Immature natural killer cell (primary cell): ENCODE measurements around the gene REN. TPM values are rescaled to one million over a fixed set of nuclear protein-coding genes. Genes with fewer than 3 reads are reported as not detected.
A peak's percentile ranks its signal among the peaks of the same experiment; 100 is the strongest.

Experiments used
- DNase-seq, 3 donors: peaks; one replicate each; pipeline ENCODE4 v3.0.0; 2022; ENCODE audit warnings: mixed read lengths in 1 of 3
- H3K27ac Mint-ChIP-seq, 6 donors: one replicate each; pipeline ENCODE4 v1.8.0; 2020; ENCODE audit warnings: mixed read lengths in 6 of 6, mild to moderate bottlenecking in 5 of 6, inconsistent platforms in 4 of 6, moderate library complexity in 3 of 6
- H3K27me3 Mint-ChIP-seq, 3 donors: one replicate each; pipeline ENCODE4 v1.8.0; 2020 to 2021; ENCODE audit warnings: low read depth in 3 of 3, mild to moderate bottlenecking in 3 of 3, mixed read lengths in 3 of 3, moderate library complexity in 3 of 3, inconsistent platforms in 1 of 3
- H3K36me3 Mint-ChIP-seq, 3 donors: one replicate each; pipeline ENCODE4 v1.8.0; 2020; ENCODE audit warnings: mixed read lengths in 3 of 3, inconsistent platforms in 2 of 3, mild to moderate bottlenecking in 2 of 3
- H3K4me1 Mint-ChIP-seq, 2 donors: one replicate each; pipeline ENCODE4 v1.8.0; 2020; ENCODE audit warnings: inconsistent platforms in 2 of 2, mild to moderate bottlenecking in 2 of 2, mixed read lengths in 2 of 2, moderate library complexity in 1 of 2
- H3K4me3 Mint-ChIP-seq, 5 donors: one replicate each; pipeline ENCODE4 v1.8.0; 2020; ENCODE audit warnings: mild to moderate bottlenecking in 5 of 5, mixed read lengths in 5 of 5, inconsistent platforms in 3 of 5, moderate library complexity in 3 of 5
- H3K9me3 Mint-ChIP-seq, 6 donors: one replicate each; pipeline ENCODE4 v1.8.0; 2020; ENCODE audit warnings: mild to moderate bottlenecking in 6 of 6, mixed read lengths in 6 of 6, inconsistent platforms in 4 of 6, moderate library complexity in 3 of 6
- polyA plus RNA-seq, 3 donors: library from polyadenylated mRNA; unstranded; fragments of 300-500 nt; fragmentation: Illumina TruSeq; gene quantifications; one replicate each; pipeline ENCODE4 v1.2.3, GENCODE V29; 2021

The REN gene
- polyA plus RNA-seq, 3 donors from 2014 or later = not detected

DNA sequence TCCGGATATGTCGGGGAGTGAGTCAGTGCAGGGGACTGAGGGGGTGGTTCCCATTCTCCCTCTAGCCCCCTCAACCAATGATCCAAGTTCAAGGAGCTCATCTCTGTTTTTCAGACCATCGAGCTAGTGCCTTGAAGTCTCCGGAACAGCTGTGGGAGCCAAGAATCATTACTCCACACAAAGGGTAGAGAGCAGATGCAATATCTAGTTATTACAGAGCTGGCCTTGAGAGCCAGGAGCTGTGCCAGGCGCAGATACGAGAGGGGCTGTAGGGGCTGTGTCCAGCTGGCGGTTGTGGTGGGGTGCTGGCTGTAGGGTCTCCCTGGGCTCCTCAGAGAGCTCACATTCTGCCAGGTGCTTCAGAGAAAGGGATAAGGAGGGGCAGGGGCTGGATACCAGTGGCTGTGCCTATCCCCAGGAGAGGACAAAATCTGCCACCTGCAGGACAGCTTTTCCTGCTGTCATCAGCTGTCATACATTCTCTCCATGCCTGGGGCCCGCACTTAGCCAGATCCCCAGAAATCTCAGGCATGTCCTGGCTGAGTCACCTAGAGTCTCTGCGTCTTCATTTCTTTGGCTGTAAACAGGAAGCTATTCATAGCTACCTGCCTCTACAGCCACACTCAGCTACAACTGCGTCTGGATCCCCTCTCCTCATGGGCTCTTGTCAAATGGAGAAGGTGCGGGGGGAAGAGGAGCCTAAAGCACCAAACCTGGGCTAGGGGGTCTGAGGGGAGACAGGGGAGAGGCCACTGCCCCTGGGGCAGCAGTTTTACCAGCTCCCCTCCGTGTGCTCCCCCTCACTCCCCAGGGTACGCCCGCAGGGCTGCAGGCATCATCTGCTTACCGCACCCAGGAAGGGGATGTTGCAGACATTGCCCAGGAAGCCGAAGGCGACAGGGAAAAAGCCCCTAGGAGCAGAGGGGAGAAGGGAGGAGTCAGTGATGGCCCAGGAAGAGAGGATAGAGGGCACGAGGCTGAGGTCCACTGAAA lies 32.5 kb upstream of the REN start:
- Mint-ChIP-seq H3K4me3 (no peak overlapping the region), H3K27ac (no peak overlapping the region), H3K36me3 (no peaks in the 10 kb centered on the region), H3K27me3 (peaks cover 2 to 6% (median 4%) of the 10 kb centered on the region in 3 donors), H3K9me3 (no peaks in the 10 kb centered on the region), H3K4me1 (peaks cover 0 to 2% of the 10 kb centered on the region in 2 donors)
- no peak for DNase-seq

DNA sequence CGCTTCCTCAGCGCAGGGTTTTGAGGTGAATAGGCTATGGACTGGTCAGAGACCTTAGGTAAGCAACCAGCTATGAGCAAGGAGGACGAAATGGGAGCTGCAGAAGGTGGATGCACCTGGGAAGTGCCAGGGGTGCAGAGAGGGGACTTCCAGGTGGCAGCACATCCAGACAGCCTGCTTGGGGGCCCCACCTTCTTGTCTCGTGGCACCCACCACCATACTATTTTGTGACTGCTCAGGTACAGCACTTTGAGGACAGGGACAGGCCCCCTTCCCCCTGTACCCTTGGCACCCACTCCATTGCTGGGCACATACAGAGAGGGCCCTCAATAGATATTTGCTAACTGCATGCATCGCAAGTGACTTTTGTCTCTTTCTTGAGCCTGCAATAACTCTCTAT lies 30.9 kb upstream of the REN start:
- no peak overlapping the region for H3K4me3 Mint-ChIP-seq
- H3K4me1 Mint-ChIP-seq = peaks cover 0 to 2% of the 10 kb centered on the region in 2 donors
- no peak for DNase-seq
- H3K27me3 Mint-ChIP-seq = peaks cover 2 to 6% (median 4%) of the 10 kb centered on the region in 3 donors
- H3K27ac Mint-ChIP-seq = no peak overlapping the region
- H3K9me3 Mint-ChIP-seq = no peaks in the 10 kb centered on the region
- H3K36me3 Mint-ChIP-seq = no peaks in the 10 kb centered on the region

DNA sequence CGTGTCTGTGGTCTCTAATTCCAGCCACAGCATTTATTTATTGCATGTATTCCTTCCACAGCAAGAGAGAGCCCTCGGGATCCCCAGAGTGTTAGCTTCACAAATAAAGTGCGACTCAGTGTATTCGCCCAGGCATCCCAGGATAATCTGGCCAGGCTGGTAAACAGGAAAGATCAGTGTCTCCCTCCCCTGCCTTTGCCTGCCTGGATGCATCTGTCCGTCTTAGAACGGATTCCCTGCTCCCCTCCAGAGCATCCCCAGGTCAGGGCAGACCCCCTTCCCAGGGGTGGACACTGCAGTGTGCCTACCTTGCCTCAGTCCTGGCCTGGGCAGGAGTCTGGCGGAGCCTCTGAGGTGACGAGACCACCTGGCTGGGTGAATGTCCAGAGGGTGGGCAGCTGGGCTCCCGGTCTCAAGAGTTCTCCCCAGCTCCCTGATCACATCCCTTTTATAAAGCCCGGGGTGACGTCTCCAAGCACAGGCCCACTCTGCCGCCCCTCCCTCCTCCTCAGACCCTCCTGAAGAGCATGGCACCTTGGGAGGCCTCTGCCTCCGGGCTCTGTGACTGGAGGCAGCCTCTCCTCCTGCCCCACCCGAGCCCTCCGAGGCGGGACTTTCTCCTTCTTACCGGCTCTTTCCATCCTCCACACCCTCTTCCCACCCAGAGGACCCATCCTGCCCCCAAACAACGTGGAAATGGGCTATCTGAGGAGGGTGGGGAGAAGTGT lies 30.1 kb upstream of the REN start, which contains the start of gene KISS1:
TSS of gene KISS1 (minus strand) at position 424 of the 728 bp plus-strand sequence. CDS start 3,615 bp downstream, outside the sequence.
- Mint-ChIP-seq H3K4me1 (peaks cover 0 to 2% of the 10 kb centered on the region in 2 donors), H3K36me3 (no peaks in the 10 kb centered on the region), H3K27me3 (peaks cover 2 to 6% (median 4%) of the 10 kb centered on the region in 3 donors), H3K9me3 (no peaks in the 10 kb centered on the region), H3K4me3 (no peak within 1 kb of the TSS), H3K27ac (peak within 1 kb of the TSS in 1 of 6 donors; percentile 2)
- DNase-seq = no peak

DNA sequence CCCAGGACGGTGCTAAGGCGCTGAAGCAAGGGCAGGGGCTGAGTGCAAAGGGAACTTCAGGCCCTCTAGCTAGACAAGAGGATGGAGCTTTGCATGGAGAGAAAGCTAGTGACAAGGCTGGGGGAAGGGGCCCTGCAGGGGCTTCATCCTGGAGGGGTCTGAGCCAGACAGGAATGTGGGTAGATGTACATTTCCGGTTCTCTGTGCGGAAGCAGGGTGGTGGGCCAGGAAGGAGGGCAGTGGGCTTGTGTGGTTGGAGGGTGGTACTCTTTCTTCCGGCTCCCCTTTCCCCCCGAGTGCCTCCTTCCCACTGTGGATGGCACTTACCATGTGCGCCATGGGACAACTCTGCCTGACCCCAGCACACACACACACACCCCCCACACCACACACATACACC lies 28.6 kb upstream of the REN start:
- Mint-ChIP-seq H3K27ac (no peak overlapping the region), H3K27me3 (peaks cover 4 to 13% (median 9%) of the 10 kb centered on the region in 3 donors), H3K4me1 (peaks cover 5% of the 10 kb centered on the region in 2 donors), H3K4me3 (no peak overlapping the region), H3K9me3 (peaks cover 0 to 2% (median 0%) of the 10 kb centered on the region in 6 donors), H3K36me3 (no peaks in the 10 kb centered on the region)
- DNase-seq = no peak

DNA sequence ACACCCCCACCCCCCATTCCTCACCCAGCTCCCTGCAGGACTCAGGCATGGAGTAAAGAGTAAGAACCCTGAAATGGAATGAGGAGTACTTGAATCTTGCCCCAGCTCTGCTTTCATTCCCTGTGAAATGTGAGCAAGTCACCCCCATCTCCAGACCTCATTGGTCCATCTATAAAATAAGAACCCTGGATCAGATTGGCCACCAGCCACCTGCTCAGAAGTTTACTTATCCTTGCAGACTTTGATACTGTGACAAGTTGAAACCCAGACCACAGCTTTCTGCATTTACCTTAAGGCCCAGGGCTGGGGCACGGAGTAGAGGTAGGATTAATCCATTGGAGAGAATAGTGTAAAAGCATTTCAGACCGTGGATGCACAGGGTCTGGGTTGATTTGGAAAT lies 27.9 kb upstream of the REN start:
- H3K9me3 Mint-ChIP-seq = peaks cover 0 to 2% (median 0%) of the 10 kb centered on the region in 6 donors
- peaks cover 4 to 15% (median 9%) of the 10 kb centered on the region in 3 donors for H3K27me3 Mint-ChIP-seq
- H3K36me3 Mint-ChIP-seq = no peaks in the 10 kb centered on the region
- H3K27ac Mint-ChIP-seq = no peak overlapping the region
- peaks cover 5 to 6% of the 10 kb centered on the region in 2 donors for H3K4me1 Mint-ChIP-seq
- no peak for DNase-seq
- no peak overlapping the region for H3K4me3 Mint-ChIP-seq

DNA sequence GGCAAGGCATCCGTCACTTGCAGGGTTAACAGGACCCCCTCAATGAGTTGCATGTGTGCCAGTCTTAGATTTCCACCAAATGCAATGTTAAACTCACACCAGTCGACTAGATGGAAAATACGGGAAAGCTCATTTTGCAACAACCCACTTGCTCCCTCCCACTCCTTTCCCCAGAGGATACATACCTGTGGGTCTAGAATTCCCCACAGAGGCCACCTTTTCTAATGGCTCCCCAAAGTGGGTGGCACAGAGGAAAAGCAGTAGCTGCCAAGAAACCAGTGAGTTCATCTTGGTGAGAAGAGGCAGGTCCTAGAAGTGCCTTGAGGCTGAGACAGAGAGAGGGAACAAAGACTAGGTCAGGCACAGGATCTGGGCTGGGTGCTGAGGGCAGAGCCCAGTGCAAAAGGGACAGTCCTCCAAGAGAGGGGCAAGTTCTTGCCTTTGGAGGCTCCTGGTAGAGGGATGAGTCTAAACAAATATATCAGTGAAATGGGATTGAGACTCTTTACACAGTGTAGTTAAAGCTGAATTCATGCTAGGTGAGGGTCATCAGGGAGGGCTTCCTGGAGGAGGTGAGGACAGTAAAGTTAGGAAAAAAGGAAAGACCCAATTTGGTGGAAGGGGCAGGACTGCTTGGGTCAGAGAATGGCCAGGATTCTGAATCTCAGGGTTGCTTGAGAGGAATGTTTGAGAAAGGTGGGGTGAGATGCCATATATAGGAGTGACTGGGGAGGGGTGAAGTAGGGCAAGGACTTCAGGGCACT lies 26.6 kb upstream of the REN start:
- Mint-ChIP-seq H3K9me3 (peaks cover 0 to 2% (median 0%) of the 10 kb centered on the region in 6 donors), H3K36me3 (no peaks in the 10 kb centered on the region), H3K4me1 (peaks cover 5 to 6% of the 10 kb centered on the region in 2 donors), H3K27ac (no peak overlapping the region), H3K4me3 (no peak overlapping the region), H3K27me3 (peaks cover 7 to 21% (median 10%) of the 10 kb centered on the region in 3 donors)
- DNase-seq = no peak

DNA sequence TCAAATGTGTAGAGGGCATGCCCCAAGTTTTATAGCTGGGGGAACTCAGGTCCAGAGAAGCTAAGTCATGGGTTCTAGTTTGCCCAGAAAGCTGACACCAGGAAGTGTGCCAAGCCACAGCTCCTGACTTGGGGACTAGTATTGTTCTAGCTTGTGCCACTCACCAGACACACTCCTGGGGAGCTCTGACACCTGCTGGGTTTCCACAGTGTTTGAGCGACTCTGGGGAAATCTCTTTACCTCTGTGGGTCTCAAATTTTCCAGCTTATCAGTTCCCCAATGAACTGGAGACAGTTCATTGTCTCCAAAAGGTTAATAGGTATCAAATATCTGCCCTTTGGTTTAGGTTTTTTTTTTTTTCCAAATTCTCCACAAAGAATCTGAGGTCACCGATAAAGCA lies 25.9 kb upstream of the REN start:
- H3K27ac Mint-ChIP-seq = no peak overlapping the region
- H3K4me1 Mint-ChIP-seq = peaks cover 5 to 6% of the 10 kb centered on the region in 2 donors
- peaks cover 0 to under 1% (median 0%) of the 10 kb centered on the region in 3 donors for H3K36me3 Mint-ChIP-seq
- no peak for DNase-seq
- H3K4me3 Mint-ChIP-seq = no peak overlapping the region
- peaks cover 7 to 23% (median 14%) of the 10 kb centered on the region in 3 donors for H3K27me3 Mint-ChIP-seq
- H3K9me3 Mint-ChIP-seq = peaks cover 0 to 2% (median 0%) of the 10 kb centered on the region in 6 donors

DNA sequence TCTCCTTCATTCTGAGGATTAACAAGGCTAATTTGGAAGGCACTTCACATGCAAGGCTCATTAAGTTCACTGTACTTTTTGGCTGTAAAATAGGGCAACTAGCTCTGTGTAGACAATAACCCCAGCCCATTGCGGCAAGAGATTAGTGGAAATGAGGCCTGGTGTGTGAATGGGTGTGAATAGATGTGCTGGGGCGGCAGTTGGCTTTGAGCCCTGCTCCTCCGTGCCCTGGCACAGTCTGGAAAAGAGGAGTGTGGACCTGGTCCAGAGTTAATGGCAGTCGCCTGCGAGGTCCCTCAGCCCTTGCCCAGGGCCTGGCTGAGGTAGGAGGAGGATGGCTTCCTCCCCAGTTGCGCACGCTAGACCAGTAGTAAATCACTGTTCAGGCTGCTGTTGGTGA lies 25.3 kb upstream of the REN start:
- Mint-ChIP-seq H3K27me3 (peaks cover 9 to 23% (median 13%) of the 10 kb centered on the region in 3 donors), H3K27ac (no peak overlapping the region), H3K4me1 (peaks cover 5 to 6% of the 10 kb centered on the region in 2 donors), H3K4me3 (no peak overlapping the region), H3K9me3 (peaks cover 0 to 2% (median 0%) of the 10 kb centered on the region in 6 donors), H3K36me3 (peaks cover 0 to 3% (median 0%) of the 10 kb centered on the region in 3 donors)
- no peak for DNase-seq

DNA sequence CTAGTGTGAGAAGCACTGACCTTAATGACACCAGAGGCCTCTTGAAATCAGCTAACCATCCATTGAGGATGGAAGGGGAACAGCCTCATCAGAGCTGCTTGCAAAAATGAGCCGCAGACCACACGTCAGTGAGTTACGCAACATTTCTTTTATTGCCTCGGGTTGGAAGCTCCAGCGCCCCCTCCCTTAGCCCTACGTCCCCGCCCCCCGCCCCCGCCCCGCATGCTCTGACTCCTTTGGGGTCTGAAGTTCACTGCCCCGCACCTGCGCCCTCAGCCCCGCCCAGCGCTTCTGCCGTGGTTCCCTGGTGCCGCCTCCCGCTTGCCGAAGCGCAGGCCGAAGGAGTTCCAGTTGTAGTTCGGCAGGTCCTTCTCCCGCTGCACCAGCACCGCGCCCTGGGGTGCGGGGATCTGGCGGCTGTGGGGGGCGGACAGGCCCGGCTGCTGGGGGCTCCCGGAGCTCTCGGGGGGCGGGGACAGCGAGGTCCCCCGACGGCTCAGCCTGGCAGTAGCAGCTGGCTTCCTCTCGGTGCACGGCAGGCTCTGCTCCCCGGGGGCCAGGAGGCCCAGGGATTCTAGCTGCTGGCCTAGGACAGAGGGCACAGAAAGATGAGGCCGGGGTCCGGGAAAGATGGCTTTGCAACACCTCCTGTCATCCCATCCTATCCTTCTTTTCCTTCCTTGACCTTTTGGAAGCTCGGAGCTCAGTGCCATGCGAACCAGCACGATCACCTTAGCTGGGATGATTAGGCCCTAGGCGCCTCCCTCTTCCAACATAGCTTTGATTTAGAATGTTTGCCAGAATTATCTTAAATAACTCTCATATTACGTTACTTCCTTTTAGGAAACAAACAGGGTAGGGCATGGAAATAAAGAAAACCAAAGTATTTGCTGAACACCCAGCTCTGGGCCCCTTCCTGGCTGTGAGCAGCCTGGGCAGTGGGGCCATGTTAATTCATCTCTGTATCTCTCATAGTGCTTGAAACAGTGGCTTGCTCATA lies 24.4 kb upstream of the REN start:
- Mint-ChIP-seq H3K9me3 (peaks cover 0 to 2% (median 0%) of the 10 kb centered on the region in 6 donors), H3K36me3 (peaks cover 0 to 3% (median 0%) of the 10 kb centered on the region in 3 donors), H3K27ac (no peak overlapping the region), H3K27me3 (peaks cover 6 to 23% (median 13%) of the 10 kb centered on the region in 3 donors), H3K4me3 (peak overlapping the region in 2 of 5 donors; percentile 16 to 61), H3K4me1 (peaks cover 5 to 6% of the 10 kb centered on the region in 2 donors)
- DNase-seq = no peak

DNA sequence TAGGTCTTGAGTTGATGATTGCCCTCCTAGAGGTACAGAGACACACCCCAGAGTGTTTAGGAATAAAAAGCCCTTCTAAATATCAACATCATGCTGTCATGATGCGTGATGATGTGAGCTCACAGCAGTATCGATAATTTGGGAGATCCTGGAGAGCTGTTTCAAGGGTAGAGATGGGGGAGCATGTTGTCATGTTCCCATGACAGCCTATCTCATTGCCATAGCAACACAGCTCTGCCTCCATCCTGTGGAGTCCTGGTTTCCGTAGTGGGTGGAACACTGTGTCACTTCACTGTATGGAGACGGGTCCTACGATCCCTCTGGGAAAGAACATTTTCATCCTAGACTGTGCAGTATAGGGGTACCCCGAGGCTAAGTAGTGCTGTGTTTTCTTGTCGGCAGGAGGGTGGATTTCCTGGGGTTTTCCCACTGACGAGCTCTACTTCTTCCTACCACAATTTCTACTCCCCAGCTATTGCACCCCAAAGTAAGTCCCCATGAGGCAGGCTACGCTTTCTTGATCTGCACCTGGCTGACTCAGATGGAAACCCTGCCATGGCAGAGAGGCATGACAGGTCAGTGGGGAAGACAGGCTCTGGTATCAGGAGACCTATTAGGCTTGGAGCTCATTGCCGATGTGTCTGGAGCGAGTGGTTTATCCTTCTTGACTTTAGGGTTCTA lies 23.0 kb upstream of the REN start:
- H3K4me3 Mint-ChIP-seq = no peak overlapping the region
- peaks cover 4 to 23% (median 15%) of the 10 kb centered on the region in 3 donors for H3K27me3 Mint-ChIP-seq
- no peak for DNase-seq
- peaks cover 3 to 6% of the 10 kb centered on the region in 2 donors for H3K4me1 Mint-ChIP-seq
- H3K36me3 Mint-ChIP-seq = peaks cover 0 to 3% (median 0%) of the 10 kb centered on the region in 3 donors
- no peak overlapping the region for H3K27ac Mint-ChIP-seq
- H3K9me3 Mint-ChIP-seq = peaks cover 0 to 2% (median 0%) of the 10 kb centered on the region in 6 donors

DNA sequence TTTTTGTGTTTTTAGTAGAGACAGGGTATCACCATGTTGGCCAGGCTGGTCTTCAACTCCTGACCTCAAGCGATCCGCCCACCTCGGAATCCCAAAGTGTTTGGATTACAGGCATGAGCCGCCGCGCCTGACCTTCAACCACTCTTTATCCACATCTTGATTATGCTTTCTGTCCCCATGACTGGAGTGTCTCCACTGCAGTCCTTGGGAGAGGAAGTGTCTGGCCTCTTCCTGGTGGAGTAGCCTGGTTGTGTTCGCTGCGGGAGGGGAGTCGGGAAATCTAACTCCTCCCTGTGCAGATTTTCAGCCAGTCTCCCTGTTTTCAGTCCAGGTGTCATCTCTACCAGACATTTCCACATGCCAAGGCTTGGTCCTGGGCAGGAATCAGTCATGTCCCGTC lies 20.5 kb upstream of the REN start:
- H3K9me3 Mint-ChIP-seq = peaks cover 0 to 2% (median 0%) of the 10 kb centered on the region in 6 donors
- peaks cover 3 to 6% of the 10 kb centered on the region in 2 donors for H3K4me1 Mint-ChIP-seq
- peaks cover 6 to 19% (median 17%) of the 10 kb centered on the region in 3 donors for H3K27me3 Mint-ChIP-seq
- H3K36me3 Mint-ChIP-seq = peaks cover 0 to 3% (median 0%) of the 10 kb centered on the region in 3 donors
- no peak overlapping the region for H3K4me3 Mint-ChIP-seq
- H3K27ac Mint-ChIP-seq = no peak overlapping the region
- no peak for DNase-seq

DNA sequence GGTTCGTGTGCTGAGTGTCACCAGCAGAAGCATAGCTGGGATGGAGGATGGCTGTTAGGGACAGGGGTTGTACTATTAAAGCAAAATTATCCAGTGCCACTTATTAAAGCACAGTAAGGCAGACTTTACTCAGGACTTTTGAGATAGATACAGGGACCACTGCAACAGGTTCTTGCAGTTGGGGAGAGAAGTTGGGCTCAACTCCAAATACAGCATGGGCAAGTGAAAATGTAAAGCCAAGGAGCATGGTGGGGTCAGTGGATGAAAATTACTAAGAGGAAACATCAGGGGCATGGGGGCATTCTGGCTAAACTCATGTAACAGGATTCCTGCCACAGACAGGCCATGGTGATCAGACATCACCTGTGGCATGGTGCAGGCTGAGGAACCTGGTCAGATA lies 15.0 kb upstream of the REN start:
- H3K27ac Mint-ChIP-seq = no peak overlapping the region
- H3K27me3 Mint-ChIP-seq = peaks cover 0 to 6% (median 1%) of the 10 kb centered on the region in 3 donors
- H3K9me3 Mint-ChIP-seq = peaks cover 0 to 1% (median 0%) of the 10 kb centered on the region in 6 donors
- no peaks in the 10 kb centered on the region for H3K4me1 Mint-ChIP-seq
- no peak for DNase-seq
- no peak overlapping the region for H3K4me3 Mint-ChIP-seq
- no peaks in the 10 kb centered on the region for H3K36me3 Mint-ChIP-seq
